IPS-18c (cell line): ENCODE data around the gene MECR.
A peak's percentile ranks its signal among the peaks of the same experiment; 100 is the strongest.
"Not testable (repeated sequence)": the region's sequence is repeated elsewhere in the genome, so short reads cannot be mapped to it uniquely, and the experiment has no call there.

Experiments used
- H3K4me3 ChIP-seq: 2 replicates; pipeline ENCODE4 v1.7.0; 2013; ENCODE audit warnings: low read depth, mild to moderate bottlenecking, low read length, moderate library complexity; ENCODE audit not compliant: insufficient read depth
- H3K9me3 ChIP-seq: one replicate; pipeline ENCODE4 v1.6.1; 2013; ENCODE audit warnings: mild to moderate bottlenecking, low read length, moderate library complexity; ENCODE audit not compliant: control insufficient read depth, insufficient read depth

The MECR gene

DNA sequence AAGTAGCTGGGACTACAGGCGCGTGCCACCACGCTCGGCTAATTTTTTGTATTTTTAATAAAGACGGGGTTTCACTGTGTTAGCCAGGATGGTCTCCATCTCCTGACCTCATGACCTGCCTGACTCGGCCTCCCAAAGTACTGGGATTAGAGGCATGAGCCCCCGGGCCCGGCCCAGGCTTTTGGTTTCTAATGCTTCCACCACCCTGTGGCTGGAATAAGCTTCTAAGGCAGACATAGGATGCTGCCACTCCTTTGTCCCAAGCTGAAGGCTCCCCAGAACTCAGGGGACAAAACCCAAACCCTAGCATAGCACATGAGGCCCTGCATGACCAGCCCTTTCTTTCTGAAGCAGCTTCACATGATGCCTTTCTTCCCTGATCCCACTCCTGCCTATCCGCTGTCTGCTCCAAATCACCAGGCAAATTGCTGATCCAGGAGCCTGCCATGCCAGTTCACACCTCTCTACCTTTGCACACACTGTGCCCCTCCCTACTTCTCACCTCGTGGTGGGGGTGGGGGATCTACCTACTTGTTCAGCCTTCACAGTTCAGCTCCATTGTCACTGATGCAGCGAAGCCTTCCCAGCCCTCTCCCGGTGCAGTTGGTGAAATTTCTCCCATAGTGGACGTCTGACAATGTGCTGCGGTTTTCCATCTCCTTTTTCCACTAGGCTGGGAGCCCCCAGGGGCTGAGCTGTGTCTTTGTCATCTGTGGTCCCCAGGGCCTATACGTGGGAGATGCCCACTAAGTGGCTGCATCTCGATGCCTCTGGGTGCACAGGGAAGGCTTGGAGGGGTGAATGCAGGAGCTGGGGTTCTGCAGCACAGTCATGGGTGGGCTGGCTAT, 12.5 kb upstream of the MECR start:
- Histone ChIP-seq H3K4me3 (no peak overlapping the region), H3K9me3 (no peaks in the 10 kb centered on the region)

DNA sequence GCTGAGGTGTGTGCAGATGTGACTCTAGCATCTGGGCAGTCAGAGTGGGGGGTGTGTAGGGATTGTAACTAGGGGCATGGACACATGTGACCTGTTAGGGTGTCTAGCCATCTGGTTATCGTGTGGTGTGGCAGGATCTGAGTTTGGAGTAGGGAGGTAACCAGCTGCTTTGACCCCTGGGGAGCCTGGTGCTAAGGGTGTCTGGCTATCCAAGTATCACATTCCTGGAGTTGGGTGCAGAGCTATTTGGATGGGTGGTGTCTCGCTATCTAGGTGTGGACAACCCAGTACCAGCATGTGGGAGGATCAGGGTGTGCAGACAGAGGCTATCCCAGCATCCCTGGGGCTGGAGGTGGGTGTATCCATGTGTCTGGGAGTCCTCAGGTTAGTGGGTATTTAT, 10.3 kb upstream of the MECR start:
- H3K9me3 ChIP-seq: no peaks in the 10 kb centered on the region
- H3K4me3 ChIP-seq: no peak overlapping the region

DNA sequence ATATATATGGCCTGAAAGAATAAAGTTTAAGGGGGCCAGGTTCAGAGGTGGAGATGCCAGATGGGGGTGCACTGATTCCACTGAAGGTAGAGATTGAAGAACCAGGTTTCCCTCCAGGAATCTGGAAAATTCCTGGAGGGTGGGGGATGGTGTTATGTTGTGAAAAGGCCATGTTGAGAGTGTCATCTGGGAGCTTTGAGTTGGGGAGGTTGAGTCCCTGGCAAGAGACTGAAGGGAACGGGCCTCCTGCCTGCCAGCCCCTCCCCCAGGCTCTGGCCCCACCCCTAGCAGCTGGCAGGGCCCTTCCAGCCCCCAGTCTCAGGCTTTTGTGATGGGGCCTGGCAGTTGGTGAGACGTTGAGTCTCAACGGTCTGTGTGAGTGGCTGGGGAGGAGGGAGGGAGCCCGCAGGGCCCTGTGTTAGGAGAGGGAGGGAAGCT, 9.7 kb upstream of the MECR start:
- 0 out of 2 replicates have a peak overlapping the region, but pooled peaks have one; percentile 9 for H3K4me3 ChIP-seq
- no peaks in the 10 kb centered on the region for H3K9me3 ChIP-seq

DNA sequence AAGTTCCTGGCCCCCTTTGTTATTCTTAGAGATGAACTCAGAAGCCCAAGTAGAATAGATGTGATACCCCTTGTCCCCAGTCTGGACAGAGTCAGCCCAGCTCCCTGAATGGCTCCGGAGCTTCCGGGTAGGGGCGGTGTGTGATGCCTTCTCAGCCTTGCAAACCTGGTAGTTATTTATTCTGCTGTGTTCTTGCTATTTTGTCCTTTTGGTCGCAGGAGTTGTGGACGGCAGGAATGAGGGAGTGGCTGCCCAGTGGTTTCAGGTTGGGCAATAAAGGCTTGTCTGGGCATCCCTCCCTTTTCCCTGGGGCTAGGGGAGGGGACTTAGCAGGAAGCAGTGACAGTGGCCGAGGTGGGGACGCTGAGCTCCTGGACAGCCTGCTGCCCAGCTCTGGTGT, 8.4 kb upstream of the MECR start:
- Histone ChIP-seq H3K4me3 (peak overlapping the region; percentile 15; the same call in 1 of the 2 replicates), H3K9me3 (no peaks in the 10 kb centered on the region)

DNA sequence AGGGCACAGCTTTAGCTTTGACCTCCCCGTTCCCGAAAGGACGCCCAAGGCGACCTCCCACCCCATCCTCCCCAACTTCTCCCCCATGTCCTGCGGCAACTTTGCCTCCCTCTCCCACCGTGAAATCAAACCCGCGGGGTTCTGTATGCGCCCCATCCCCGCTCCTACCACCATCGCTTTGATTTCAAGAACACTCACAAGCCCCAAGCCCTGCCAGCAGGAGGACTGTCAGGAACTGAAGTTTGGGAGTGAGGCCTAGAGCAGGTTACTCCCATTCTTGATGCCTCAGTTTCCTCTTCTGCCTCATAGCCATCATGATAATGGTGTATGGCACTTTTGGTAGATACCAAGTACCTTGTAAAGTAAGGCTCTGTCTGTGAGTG, 7.9 kb upstream of the MECR start:
- Histone ChIP-seq H3K9me3 (no peaks in the 10 kb centered on the region), H3K4me3 (peak overlapping the region; percentile 50)

DNA sequence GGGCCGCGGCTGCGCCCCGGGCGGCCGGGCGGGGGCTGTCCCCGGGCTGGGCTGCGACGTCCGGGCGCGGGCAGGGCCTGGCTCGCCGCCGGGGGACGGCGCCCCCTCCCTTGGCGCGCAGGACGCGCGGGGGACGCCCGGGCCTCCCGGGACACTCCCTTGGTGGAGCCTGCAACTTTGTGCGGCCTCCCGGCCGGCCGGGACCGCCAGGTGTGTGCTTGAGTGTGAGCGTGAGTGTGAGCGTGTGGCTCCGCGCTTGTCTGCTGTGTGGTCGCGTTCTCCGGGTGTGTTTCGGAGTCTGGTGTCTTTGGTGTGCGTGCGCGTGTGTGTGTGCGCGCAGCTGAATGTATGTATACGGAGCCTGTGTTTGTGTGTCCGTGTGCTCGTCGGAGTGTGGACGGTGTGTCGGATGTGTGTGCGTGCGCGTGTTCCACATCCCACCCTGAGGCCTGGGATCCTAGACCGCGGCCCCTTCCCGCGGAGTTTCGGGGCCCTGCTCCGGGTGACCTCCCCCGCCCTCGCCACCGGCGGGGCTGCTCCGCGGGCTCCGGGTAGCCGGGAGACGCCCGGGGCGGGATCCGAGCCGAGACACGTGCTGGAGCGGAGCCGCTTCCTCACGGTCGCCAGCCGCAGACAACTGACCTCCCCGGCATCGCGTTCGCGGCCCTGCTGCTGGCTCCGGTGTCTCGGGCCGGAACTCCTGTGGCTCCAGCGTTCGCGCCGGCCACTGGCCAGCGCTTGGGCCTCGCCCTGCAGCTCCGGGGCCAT, 7.3 kb upstream of the MECR start:
- Histone ChIP-seq H3K9me3 (no peaks in the 10 kb centered on the region), H3K4me3 (peak overlapping the region; percentile 50)

DNA sequence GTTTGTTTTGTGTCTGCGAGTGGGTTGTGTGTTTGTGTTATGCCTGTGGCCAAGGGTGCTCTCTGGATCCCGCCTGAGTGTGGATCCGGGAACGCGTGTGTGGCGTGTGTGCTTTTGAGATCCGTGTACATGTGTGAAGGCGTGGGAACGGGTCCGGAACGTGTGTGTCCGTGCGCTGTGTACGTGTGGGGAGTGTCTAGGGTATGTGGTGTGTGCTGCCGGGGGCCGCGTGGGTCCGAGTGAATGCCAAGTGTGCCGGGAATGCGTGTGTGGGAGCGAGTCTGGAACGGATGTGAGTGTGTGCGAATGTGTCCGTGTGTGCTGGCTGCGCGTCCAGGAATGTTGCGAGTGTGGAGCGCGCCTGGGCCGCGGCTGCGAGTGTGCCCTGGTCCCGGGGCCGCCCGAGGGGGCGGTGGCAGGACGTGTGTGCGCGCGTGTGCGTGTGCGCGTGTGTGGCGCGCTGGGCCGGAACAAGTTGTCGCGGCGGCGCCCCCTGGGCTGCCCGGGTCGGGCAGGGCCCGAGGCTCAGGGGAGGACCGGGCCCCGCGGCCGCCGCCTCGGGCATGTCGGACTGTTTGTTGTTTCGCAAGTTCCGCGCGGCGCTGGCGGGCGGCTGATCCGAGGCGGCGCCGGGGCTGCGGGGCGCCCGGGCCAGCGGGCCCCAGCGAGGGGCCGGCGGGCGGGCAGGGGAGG, 6.5 kb upstream of the MECR start:
- H3K4me3 ChIP-seq: peak overlapping the region; percentile 80

DNA sequence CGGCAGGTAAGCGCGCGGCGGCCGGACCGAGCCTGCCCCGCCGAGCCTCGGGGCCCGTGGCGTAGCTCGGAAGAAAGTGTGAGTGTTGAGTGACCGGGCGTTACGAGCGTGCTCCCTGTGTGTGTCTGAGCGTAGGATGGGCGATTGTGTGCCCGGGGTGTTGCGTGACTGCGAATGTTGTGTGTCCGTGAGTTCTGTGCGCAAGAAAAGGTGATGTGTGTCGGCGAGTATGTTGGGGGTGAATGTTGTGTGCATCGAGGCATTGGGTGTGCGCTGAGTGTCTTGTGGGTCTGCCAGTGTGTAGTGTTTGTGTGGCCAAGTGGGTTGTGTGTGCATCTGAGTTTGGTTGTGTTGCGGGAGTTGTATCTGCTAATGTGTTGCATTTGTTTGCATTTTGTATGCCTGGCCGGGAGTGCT, 6.0 kb upstream of the MECR start:
- Histone ChIP-seq H3K4me3 (peak overlapping the region; percentile 80), H3K9me3 (no peaks in the 10 kb centered on the region)

More for the DNA sequence above, 6.5 kb upstream of the MECR start:
- no peaks in the 10 kb centered on the region for H3K9me3 ChIP-seq

DNA sequence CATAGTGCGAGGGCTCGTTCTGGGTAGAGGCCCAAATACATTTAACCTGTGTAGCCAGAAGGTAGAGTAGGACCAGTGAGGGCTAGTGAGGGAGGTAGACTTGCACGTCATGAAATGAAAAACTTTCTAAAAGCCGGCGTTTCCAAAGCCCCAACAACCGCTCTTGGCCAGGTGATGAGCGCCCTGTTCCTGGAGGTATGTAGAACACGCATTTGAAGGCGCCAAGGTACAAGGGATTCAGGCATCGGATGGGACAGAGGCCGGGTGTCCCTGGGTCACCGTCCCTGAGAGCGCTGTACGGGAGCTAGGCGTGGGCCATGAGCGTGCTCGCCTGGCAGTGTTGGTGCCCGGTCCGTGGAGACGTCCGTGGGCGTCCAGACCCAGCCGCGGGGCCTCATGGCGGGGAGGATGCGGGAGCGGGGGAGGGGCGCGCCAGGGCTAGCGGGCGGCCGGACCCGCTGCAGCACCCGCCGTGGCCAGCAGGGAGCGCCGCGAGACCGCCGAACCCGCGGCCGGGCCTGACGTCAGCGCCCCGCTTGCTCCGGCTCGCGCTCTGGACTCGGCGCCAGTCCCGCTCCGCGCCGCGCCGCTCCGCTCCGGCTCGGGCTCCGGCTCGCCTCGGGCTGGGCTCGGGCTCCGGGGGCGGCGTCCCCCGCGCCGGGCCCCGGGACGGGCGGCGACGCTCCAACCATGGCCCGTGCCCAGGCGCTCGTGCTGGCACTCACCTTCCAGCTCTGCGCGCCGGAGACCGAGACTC, 5.4 kb upstream of the MECR start, which contains the start of gene PTPRU:
Gene PTPRU, plus strand, starts transcription at position 568 of the 757 bp plus-strand sequence. Its CDS starts 123 bp downstream, at position 691.
- Histone ChIP-seq H3K9me3 (no peaks in the 10 kb centered on the region), H3K4me3 (peak within 1 kb of the TSS; percentile 80)

DNA sequence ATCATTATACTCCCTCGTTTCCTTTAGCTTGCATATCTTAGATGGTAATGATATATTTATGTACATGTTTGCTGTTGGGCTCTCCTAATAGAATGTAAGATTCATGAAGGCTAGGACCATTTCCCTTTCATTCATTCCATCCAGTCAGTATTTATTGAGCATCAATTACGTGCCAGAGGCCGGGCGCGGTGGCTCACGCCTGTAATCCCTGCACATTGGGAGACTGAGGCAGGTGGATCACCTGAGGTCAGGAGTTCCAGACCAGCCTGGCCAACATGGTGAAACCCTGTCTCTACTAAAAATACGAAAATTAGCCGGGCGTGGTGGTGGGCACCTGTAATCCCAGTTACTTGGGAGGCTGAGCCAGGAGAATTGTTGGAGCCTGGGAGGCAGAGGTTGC, 4.1 kb upstream of the MECR start:
- not testable (repeated sequence) for H3K9me3 ChIP-seq, H3K4me3 ChIP-seq

DNA sequence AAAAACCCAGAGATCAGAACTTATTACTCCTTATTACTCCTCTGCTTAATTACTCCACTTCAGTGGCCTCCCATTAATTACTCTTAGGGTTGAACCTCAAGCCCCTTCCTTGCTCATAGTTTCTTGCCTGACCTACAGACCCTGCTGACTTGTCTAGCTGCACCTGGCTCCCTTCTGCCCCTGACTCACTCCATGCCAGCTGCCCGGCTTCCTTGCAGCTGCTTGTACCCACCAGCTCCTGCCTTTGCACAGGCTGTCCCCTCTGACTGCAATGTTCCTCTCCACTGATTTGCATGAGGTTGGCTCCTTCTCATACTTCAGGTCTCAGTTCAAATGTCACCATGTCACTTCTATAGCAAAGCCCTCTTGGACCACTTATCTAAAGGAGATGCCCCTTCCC, 3.7 kb upstream of the MECR start:
- Histone ChIP-seq H3K4me3 (no peak overlapping the region), H3K9me3 (no peaks in the 10 kb centered on the region)

DNA sequence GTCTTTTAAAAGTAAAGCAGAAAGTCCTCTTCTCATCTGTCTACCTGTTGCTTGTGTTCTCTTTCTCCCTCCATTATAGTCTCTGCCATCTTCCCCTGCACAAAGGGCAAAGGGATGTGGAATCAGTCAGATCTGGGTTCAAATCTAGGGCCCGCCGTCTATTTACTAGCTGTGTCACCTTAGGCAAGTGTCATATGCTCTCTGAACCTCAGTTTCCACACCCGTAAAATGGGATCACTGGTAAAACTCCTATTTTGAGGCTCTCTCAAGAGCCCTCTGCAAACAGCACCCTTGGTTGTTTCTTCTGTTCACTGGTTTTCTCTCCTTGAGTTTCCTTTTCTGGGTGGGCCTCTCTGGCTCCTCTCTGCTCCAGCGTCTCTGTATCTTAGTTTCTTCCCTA, 3.0 kb upstream of the MECR start:
- no peak overlapping the region for H3K4me3 ChIP-seq
- H3K9me3 ChIP-seq: no peaks in the 10 kb centered on the region

DNA sequence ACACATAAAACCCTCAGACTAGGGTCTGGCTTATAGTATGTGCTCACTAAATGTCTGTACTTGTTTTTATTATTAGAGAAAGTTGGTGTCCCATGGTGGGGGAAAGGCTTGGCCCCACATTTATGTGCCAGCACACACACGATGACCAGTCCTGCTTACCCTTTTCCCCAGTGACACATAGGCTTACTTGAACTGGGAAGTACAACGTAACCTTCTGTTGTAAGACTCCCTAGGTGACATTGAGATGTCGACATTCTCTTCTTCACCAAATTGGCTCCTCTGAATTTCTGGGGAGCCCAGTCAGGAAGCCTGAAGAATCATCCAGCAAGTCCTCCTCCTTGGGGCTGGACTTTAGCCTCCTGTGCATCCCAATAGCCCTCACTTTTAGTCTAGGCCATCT, 1.7 kb upstream of the MECR start:
- Histone ChIP-seq H3K4me3 (no peak overlapping the region), H3K9me3 (no peaks in the 10 kb centered on the region)

DNA sequence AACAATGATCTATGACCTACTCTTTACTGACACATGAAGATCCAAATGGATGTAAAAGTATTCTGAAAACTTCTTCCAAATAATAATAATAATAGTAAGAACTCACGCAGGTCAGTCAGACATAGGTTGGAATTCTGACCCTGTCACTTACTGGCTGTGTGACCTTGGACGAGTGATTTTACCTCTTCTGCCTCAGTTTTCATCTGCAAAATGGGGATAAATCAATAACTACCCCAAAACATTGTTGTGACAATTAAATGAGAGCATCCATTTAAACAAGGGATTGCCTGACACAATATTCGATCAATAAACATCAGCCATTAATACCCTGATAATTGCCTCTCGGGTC, 556 bp downstream of the MECR start:
- no peaks in the 10 kb centered on the region for H3K9me3 ChIP-seq
- peak overlapping the region; percentile 90 for H3K4me3 ChIP-seq

DNA sequence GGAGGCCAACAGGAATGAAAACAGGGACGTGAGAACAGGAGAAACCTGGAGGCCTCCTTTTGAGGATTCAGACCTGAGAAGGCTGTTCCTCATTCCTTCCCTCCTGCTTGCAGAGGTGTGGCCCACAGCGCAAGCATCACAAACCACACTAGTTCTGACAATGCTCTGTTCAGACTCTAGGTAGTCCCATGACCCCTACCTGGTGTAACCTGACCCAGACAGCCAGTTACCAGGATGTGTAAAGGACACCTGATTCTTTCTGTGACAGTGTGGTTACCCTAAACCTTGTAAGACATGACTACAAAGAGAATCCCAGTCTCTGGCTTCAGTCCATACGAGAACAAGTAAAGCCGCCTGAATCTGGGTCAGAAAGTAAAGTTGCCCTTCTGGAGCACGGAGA, 3.2 kb downstream of the MECR start:
- no peak overlapping the region for H3K4me3 ChIP-seq
- no peaks in the 10 kb centered on the region for H3K9me3 ChIP-seq

DNA sequence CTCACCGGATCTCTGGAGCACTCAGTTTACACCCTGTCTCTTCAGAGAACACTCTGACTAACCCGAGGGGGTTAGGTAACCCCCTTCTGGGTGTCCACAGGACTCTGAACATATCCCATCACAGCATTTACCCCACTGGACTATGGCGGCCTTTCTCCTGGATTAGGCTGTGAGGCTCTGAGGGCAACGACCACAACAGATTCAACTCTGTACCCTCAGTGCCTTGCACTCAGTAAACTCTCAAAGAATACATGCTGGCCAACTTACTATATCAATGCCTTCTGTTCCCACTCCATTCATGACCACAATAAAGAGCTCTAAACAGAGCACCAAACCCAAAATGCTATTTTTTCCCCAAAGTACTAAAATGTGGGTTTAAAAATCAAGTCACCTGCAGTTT, 5.4 kb downstream of the MECR start:
- Histone ChIP-seq H3K4me3 (no peak overlapping the region), H3K9me3 (no peaks in the 10 kb centered on the region)

DNA sequence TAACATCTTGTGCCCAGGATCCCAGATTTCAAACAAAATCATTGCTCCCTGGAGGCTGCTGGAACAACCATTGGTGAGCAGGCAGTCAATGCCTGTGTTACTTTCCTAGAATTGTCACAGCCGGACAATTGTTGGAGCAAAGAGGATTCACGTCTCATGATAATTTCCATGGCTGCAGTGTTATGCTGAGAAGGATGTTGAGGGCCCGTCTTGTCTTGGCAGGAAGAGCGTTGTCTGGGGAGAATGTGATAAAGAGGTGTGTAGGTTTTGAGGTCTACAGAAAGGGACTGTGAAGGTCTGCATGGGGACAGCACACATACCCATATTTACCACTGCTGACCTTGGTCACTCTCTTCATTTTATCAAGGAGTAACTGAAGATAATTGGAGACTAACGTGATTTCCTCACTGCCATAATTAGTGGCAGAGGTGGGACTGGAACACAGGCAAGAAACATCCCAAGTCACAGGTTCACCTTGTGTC, 6.3 kb downstream of the MECR start:
- H3K9me3 ChIP-seq: no peaks in the 10 kb centered on the region
- H3K4me3 ChIP-seq: no peak overlapping the region
